LoVo (cell line): Measurements from ENCODE around the gene KIF3B.
"Not testable (repeated sequence)": the region's sequence is repeated elsewhere in the genome, so short reads cannot be mapped to it uniquely, and the experiment has no call there.

ENCODE experiments used
- DNase-seq: peaks from one replicate; pipeline ENCODE4 v3.0.0-alpha.2; 2016; ENCODE audit warnings: low spot score

KIF3B gene

GRCh38 chr20:32277361-32278198, at the start of gene KIF3B:
Gene KIF3B, plus strand, starts transcription at chr20:32277651. Its CDS starts 32,127 bp downstream, at chr20:32309778.
- peak; percentile 89 for DNase-seq

DNA sequence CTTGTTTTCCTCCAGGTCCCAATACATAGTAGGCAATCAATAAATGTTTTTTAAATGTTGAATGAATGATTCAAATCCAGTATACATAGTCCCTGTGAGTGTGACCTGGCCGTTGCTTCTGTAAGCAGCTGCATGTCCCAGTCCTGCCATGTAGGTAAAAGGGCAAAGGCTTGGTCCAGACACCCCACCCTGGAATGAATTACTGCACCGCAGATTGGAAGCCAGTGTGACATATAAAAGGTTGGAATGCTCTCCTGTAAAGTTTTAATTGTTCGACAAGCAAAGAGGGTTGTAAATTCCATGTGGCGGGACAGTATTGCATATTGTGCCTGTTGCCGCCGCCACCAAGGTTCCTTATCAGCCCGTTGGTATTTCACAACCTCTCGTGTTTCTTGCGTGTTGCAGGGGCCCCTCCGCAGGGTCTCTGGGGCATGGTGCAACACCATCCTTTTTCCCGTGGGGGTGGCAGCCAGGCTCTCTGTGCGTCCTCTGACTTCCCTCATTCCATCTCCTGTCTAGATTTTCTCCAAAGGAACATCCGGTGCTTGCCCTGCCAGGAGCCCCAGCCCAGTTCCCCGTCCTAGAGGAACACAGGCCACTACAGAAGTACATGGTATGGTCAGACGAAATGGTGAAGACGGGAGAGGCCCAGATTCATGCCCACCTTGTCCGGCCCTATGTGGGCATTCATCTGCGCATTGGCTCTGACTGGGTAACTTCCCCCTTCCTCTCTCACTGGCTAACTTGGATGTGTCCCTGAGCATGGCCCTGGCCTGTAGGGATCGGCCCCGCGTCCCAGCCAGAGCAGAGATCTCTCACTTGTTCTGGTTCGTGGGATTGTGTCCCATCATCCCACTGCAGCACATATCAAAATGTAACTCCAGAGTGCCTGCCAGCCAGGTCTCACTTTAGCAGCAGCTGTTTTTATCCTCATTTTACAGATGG, 49.4 kb upstream of the KIF3B start:
- peak; percentile 95 for DNase-seq

DNA sequence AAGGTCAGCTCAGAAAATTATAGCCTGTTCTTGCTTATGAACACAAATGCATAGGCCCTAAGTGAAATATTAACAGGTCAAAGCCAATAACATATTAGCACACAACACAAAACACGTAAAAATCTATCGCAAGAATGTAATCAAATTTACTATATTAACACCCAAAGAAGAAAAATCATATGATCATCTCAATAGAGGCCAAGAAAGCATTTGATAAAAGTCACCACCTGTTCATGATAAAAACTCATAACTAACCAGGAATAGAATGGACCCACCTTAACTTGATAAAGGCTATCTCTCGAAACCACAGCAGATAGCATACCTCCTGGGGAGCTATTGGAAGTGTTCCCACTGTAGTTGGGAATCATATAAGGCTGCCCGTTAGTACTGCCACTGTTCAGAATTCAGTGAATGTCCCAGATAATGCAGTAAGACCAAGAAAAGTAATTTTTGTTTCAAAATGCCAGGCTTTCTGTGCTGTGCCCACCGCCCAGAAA, 48.2 kb upstream of the KIF3B start:
- DNase-seq = peak; percentile 50

DNA sequence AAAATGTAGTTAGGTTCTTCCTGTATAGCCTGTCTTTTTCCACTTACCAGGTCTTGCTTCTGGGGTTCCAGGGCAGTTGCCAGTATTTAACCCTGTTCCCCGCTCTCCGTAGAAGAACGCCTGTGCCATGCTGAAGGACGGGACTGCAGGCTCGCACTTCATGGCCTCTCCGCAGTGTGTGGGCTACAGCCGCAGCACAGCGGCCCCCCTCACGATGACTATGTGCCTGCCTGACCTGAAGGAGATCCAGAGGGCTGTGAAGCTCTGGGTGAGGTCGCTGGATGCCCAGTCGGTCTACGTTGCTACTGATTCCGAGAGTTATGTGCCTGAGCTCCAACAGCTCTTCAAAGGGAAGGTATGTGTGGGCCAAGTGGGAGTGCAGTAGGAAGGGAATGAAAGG, 46.7 kb upstream of the KIF3B start:
- no peak for DNase-seq

GRCh38 chr20:32231245-32231644, 46.2 kb upstream of the KIF3B start:
- DNase-seq = no peak

GRCh38 chr20:32231847-32232246, 45.6 kb upstream of the KIF3B start:
- no peak for DNase-seq

DNA sequence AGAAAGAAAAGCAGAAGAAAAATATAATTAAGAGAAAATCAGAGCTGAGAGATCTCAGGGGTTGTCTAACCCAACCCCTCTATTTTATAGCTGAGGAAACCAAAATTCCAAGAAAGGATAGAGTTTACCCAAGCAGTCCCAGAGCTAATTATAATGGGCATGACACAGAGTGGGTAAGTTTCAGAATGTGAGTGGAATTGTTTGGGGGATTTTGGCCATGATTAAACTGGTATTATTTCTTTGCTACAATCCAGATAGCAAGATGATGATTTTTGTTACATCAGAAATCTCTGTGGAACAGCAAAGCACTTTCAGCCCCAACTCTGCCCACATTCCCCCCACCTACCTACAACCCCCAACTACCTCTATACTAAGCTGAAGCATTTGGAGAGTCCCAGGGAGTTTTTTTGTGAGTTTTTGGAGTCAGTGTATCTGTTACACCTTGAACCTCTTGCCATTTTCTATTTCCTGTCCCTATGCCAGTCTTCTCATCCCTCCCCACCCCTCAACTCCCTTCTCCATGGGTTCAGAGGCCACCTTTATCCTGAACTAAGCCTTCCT, 45.0 kb upstream of the KIF3B start:
- DNase-seq = no peak

DNA sequence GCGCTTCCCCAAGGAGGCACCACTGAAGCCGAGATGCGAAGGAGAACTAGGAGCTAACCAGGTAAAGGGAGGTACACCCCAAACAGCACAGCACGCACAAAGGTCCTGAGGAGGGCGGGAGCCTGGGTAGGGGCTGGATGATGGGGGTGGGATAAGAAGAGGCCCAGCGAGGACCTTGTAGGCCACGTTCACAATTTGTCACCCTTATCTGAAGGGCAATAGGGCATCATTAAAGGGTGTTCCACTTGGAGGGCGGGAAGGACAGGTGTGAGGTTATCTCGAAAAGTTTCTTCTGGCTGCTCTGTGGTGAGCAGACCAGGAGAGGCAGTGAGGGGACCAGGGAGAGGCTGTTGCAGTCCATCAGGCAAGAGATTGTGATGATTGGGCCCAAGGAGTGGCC, 44.2 kb upstream of the KIF3B start:
- no peak for DNase-seq

GRCh38 chr20:32234135-32234808, 43.2 kb upstream of the KIF3B start:
- DNase-seq = no peak

DNA sequence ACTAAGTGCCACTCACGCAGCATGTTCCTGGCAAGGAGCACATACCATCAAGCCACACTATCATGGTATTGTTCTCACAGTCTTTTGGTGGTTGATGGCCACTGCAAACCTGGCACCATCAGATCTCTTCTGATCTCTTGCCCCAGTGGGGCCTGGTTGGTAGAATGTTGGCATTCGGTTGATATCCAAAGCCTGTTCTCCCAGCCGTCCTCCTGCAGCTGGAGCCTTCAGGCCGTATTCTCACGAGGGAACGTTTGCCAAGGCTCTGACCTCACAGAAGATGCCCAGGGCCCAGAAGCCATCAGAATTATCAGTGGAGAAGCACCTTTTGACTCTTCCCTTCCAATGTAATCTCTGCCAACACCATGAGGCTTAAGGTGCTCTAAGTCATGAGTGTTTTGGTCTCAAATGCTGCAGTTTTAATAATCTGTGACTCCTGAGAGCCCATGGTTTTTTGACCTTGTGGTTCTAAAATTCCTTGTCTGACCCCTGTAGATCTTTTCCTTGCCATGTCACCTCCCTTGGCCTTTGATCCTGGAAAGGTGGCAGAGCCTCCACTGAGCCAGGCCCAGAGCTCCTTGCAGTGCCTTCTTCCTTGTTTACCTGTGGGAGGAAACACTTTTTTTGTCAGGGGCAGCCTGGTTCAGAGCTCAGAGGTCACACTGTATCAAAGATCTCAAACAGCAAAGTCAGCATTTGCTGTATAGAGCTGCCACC, 42.0 kb upstream of the KIF3B start:
- DNase-seq = no peak

DNA sequence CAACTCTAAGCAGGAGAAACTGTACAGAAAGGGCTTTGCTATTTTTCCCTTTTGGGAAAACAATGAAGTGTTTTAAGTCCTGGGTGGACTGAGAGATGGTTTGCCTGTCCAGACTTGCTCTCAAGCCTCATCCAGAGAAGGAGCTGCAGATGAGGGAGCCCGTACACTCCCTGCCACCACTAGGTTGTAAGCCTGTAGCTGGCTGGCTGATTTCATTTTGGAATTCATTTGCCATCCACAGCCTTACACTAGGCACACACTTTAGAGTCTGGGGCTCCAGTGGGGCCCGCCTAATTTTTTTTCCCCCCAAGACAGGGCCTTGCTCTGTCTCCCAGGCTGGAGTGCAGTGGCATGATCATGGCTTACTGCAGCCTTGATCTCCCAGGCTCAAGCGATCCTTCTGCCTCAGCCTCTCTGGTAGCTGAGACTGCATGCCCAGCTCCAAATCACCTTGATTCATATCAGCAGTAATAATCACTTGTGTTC, 41.4 kb upstream of the KIF3B start:
- DNase-seq = no peak

DNA sequence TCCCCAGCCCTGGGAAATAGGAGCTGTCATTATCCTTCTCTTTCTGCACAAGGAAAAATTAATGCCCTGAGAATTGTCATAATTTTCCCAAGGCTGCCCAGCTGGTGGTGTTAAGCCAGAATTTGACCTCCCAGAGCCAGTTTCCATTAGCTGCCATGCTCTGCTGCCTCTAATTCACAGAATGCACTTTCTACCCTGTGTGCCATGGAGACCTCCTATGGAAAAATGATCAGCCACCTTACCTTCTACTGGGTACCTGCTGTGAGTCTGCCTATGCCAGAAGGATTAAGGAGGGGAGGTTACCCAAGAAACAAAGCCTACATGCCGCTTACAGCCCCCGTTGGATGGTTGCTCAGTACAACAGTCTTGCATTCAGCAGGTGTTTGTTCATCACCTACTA, 40.6 kb upstream of the KIF3B start:
- DNase-seq = no peak

GRCh38 chr20:32237419-32237818, 40.0 kb upstream of the KIF3B start:
- no peak for DNase-seq

DNA sequence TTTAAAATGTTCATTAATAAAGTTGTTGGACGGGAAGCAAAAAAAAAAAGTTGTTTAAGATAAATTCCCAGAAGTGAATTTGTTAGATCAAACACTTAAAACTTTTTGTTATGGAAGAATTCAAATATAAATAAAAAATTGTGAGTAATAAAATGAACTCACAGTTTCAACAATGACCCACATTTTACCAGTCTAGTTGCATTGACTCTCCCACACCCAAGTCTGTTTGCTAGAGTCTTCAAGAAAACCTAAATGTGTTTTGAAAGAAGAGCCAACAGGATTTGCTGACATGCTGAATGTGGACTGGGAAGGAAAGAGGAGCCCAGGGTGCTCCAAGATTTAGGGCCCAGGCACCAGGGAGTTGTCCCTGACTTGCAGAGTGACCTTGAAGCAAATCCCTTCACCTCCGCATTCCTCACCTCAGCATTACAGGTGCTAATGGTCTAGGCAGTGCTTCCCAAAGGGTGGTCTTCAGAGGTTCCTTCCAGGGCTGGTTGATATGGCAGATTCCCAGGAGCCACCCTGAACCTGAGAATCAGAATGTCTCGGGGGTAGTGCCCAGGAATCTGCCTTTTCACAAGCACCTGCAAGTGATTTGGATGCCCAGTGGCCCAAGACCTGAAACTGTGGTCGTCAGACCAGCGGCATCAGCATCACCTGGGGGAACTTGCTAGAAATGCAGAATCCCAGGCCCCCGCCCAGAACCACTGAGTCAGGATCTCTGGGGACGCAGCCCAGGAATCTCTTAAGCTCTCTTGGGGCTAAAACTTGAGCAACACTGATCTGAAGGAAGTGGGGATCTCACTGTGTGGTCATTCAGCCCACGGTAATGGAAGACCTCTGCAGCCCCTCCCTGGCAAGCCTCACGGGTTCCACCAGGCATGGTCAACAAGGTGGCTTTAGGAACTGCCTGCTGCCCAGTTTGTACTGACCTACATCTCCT, 38.7 kb upstream of the KIF3B start:
- DNase-seq = no peak

- DNase-seq = no peak
Observed at GRCh38 chr20:32240205-32240604, 37.2 kb upstream of the KIF3B start.

GRCh38 chr20:32241807-32242206, 35.6 kb upstream of the KIF3B start:
- no peak for DNase-seq

DNA sequence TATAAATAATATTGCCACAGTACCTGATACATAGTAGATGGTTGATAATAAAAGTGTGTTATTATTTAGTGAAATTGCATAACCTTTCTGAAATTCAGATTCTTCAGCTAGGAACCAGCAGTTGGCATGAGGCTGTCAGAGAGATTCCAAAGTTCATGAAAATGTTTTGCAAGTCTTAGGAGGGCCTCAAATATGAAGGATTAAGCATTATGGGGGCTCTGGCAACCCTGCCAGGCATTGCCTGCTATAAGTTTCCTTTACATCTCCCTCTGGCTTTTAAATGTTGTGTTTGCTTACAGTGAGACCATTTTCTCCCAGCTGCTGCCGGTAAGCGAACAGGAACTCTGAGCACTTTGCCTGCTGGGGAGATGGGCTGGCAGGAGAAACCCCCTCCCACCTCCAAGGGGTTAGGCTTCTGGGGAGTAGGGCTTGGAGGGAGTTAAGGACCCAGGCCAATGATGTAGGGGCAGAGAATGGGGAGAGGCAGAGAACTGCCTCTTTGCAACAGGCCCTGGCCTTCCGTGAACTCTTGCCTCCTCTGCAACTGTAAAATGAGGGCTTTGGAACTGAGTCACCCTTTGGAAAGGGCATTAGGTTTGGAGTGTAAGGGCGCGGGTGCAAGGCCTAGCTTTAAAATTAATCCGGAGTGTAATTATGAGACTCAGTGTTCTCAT, 33.2 kb upstream of the KIF3B start:
- DNase-seq = no peak

GRCh38 chr20:32244959-32245358, 32.5 kb upstream of the KIF3B start:
- DNase-seq = no peak

DNA sequence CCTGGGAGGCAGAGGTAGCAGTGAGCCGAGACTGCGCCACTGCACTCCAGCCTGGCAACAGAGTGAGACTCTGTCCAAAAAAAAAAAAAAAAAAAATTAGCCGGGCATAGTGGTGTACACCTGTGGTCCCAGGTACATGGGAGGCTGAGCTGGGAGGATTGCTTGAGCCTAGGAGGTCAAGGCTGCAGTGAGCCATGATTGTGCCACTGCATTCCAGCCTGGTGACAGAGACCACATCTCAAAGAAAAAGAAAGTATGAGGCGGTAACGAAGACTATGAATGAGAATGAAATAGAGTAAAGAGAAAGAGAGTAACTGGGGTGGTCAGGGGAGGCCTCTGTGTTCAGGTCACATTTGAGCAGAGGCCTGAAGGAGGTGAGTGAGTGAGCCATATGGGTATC, 31.2 kb upstream of the KIF3B start:
- not testable (repeated sequence) for DNase-seq
